OCI-LY1 (cell line): Measurements from ENCODE around the gene ZNF768.

Experiments
- H2AFZ ChIP-seq: fragments of 200-600 bp; sonication (generic), shearing (Covaris generic); 2 replicates; pipeline ENCODE4 v1.6.0; 2014; ENCODE audit warnings: antibody characterized with exemption, mild to moderate bottlenecking, low read length
- H3F3A ChIP-seq: fragments of 200-600 bp; sonication (generic), shearing (Covaris generic); 2 replicates; pipeline ENCODE4 v1.6.0; 2014; ENCODE audit warnings: mild to moderate bottlenecking, antibody characterized with exemption, low read length, moderate library complexity; ENCODE audit not compliant: insufficient read depth
- H3K27ac ChIP-seq: fragments of 200-600 bp; sonication (generic); 2 replicates; pipeline ENCODE4 v1.5.1; 2014; ENCODE audit warnings: low read length, mixed run types, mild to moderate bottlenecking, low read depth; ENCODE audit not compliant: poor library complexity, severe bottlenecking
- H3K27me3 ChIP-seq: fragments of 200-600 bp; sonication (generic); 2 replicates; pipeline ENCODE4 v1.6.0; 2014; ENCODE audit warnings: antibody characterized with exemption, mild to moderate bottlenecking, low read length, moderate library complexity; ENCODE audit not compliant: insufficient read depth
- H3K36me3 ChIP-seq: fragments of 200-600 bp; sonication (generic); 2 replicates; pipeline ENCODE4 v1.6.1; 2014; ENCODE audit warnings: mild to moderate bottlenecking, antibody characterized with exemption, low read length, moderate library complexity, mixed read lengths; ENCODE audit not compliant: insufficient read depth
- H3K4me1 ChIP-seq: fragments of 200-600 bp; sonication (generic); 2 replicates; pipeline ENCODE4 v1.5.1; 2014; ENCODE audit warnings: mild to moderate bottlenecking, low read length, moderate library complexity; ENCODE audit not compliant: insufficient read depth, severe bottlenecking
- H3K4me2 ChIP-seq: fragments of 200-600 bp; sonication (generic), shearing (Covaris generic); 2 replicates; pipeline ENCODE4 v1.6.1; 2014; ENCODE audit warnings: low read length
- H3K4me3 ChIP-seq: fragments of 200-600 bp; sonication (generic); 2 replicates; pipeline ENCODE4 v1.5.1; 2014; ENCODE audit warnings: low read length, low read depth, mild to moderate bottlenecking, mixed read lengths; ENCODE audit not compliant: poor library complexity, severe bottlenecking
- H3K79me2 ChIP-seq: fragments of 200-600 bp; shearing (Covaris generic); 2 replicates; pipeline ENCODE4 v1.6.1; 2016; ENCODE audit warnings: mixed run types, low read length, mixed read lengths; ENCODE audit not compliant: insufficient read depth
- H3K9ac ChIP-seq: fragments of 200-600 bp; sonication (generic), shearing (Covaris generic); 2 replicates; pipeline ENCODE4 v1.6.1; 2014; ENCODE audit warnings: mild to moderate bottlenecking, low read length, mixed read lengths
- H3K9me2 ChIP-seq: fragments of 200-600 bp; sonication (generic), shearing (Covaris generic); 2 replicates; pipeline ENCODE4 v1.6.1; 2014; ENCODE audit warnings: low read depth, mild to moderate bottlenecking, low read length, mixed read lengths
- H3K9me3 ChIP-seq: fragments of 200-600 bp; shearing (Covaris generic); 2 replicates; pipeline ENCODE4 v1.6.1; 2014; ENCODE audit warnings: low read length, mixed read lengths
- H4K20me1 ChIP-seq: fragments of 200-600 bp; sonication (generic), shearing (Covaris generic); 2 replicates; pipeline ENCODE4 v1.6.0; 2016; ENCODE audit warnings: mild to moderate bottlenecking, low read length; ENCODE audit not compliant: insufficient read depth
- EZH2 ChIP-seq: fragments of 200-600 bp; sonication (generic), shearing (Covaris generic); IDR thresholded peaks from 2 replicates; pipeline ENCODE4 v1.8.0; 2017; ENCODE audit warnings: borderline replicate concordance, mixed run types, mild to moderate bottlenecking, antibody characterized with exemption, low read length, moderate library complexity, mixed read lengths
- TF ChIP-seq, protein P1 (sequence below): fragments of 200-600 bp; sonication (generic), shearing (Covaris generic); IDR thresholded peaks from 2 replicates; pipeline ENCODE4 v1.5.1; 2017; ENCODE audit warnings: mild to moderate bottlenecking, antibody characterized with exemption, low read length, moderate library complexity, mixed read lengths

The ZNF768 gene

DNA sequence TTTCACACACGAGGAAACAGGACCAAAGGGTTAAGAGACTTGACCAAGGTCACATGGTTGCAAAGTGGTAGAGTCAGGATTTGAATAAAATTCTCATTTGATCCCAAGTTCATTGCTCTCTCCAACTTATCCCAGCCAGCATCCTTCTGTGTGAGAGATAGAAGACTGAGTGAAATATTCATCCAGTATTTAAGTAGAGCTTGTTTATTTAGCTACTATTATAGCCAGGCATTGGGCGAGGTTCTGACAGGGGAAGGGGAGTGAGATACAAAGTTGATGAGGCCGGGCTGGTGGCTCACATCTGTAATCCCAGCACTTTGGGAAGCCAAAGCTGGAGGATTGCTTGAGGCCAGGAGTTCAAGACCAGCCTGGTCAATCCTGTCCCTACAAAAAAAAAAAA, 49.4 kb downstream of the ZNF768 start:
- Histone ChIP-seq H3K9me3 (no peaks in the 10 kb centered on the region), H3K4me1 (peaks cover 42% of the 10 kb centered on the region), H3K27me3 (no peaks in the 10 kb centered on the region), H3F3A (0 out of 2 replicates have a peak, but pooled peaks cover 3% of the 10 kb centered on the region), H3K9ac (no peak overlapping the region), H3K9me2 (no peaks in the 10 kb centered on the region), H3K36me3 (peaks cover 59% of the 10 kb centered on the region), H3K4me3 (no peak overlapping the region), H3K79me2 (no peaks in the 10 kb centered on the region), H3K27ac (no peak overlapping the region), H2AFZ (no peak overlapping the region), H3K4me2 (no peak overlapping the region), H4K20me1 (no peaks in the 10 kb centered on the region)
- TF ChIP-seq, protein P1, sequence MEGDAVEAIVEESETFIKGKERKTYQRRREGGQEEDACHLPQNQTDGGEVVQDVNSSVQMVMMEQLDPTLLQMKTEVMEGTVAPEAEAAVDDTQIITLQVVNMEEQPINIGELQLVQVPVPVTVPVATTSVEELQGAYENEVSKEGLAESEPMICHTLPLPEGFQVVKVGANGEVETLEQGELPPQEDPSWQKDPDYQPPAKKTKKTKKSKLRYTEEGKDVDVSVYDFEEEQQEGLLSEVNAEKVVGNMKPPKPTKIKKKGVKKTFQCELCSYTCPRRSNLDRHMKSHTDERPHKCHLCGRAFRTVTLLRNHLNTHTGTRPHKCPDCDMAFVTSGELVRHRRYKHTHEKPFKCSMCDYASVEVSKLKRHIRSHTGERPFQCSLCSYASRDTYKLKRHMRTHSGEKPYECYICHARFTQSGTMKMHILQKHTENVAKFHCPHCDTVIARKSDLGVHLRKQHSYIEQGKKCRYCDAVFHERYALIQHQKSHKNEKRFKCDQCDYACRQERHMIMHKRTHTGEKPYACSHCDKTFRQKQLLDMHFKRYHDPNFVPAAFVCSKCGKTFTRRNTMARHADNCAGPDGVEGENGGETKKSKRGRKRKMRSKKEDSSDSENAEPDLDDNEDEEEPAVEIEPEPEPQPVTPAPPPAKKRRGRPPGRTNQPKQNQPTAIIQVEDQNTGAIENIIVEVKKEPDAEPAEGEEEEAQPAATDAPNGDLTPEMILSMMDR, result no peak
- no peak for TF ChIP-seq EZH2

DNA sequence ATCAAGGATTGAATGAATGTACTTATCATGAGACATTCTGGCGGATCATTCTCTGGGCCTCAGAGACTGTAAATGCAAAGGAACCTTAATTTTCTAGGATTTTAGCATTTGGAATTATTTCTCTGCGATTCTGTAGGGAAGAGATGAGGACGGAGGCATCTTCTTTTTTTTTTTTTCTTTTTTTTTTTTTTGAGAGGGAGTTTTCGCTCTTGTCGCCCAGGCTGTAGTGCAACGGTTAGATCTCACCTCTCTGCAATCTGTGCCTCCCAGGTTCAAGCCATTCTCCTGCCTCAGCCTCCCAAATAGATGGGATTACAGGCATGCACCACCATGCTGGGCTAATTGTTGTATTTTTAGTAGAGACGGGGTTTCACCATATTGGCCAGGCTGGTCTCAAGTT, 51.7 kb downstream of the ZNF768 start:
- peaks cover 62% of the 10 kb centered on the region for H3K4me1 ChIP-seq
- no peaks in the 10 kb centered on the region for H3K27me3 ChIP-seq
- no peak overlapping the region for H2AFZ ChIP-seq
- H3K9me2 ChIP-seq, result no peaks in the 10 kb centered on the region
- peak overlapping the region; percentile 71 for H3K4me3 ChIP-seq
- peak overlapping the region; percentile 91 for H3K27ac ChIP-seq
- 0 out of 2 replicates have a peak, but pooled peaks cover 4% of the 10 kb centered on the region for H3F3A ChIP-seq
- H4K20me1 ChIP-seq, result no peaks in the 10 kb centered on the region
- peak overlapping the region; percentile 90; the same call in 1 of the 2 replicates for H3K9ac ChIP-seq
- H3K79me2 ChIP-seq, result no peaks in the 10 kb centered on the region
- TF ChIP-seq, protein P1, result no peak
- no peak for TF ChIP-seq EZH2
- peaks cover 36% of the 10 kb centered on the region for H3K36me3 ChIP-seq
- H3K9me3 ChIP-seq, result no peaks in the 10 kb centered on the region
- peak overlapping the region; percentile 92 for H3K4me2 ChIP-seq

DNA sequence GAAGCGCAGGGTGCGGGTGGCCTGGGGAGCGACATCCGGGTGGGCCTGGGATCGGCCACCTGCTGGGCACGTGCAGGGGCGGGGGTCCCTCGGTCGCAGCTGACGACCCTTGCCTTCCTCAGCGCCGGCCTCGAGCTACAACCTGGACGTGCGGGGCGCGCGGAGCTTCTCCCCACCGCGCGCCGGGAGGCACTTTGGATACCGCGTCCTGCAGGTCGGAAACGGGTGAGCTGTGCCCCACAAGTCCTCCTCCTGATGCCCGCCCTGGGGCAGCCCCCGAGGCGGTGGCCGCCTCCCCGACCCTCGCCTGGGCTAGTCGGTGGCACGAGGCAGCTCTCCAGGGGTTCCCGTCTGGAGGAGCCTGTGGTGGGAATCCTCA, 52.3 kb downstream of the ZNF768 start:
- TF ChIP-seq EZH2, result no peak
- TF ChIP-seq, protein P1, result no peak
- no peak overlapping the region for H2AFZ ChIP-seq
- no peaks in the 10 kb centered on the region for H3K27me3 ChIP-seq
- H3K9me2 ChIP-seq, result no peaks in the 10 kb centered on the region
- peak overlapping the region; percentile 91 for H3K27ac ChIP-seq
- H3K9ac ChIP-seq, result peak overlapping the region; percentile 90
- peak overlapping the region; percentile 92 for H3K4me2 ChIP-seq
- H3K79me2 ChIP-seq, result no peaks in the 10 kb centered on the region
- H3K4me1 ChIP-seq, result peaks cover 60% of the 10 kb centered on the region
- peaks cover 31% of the 10 kb centered on the region for H3K36me3 ChIP-seq
- no peaks in the 10 kb centered on the region for H4K20me1 ChIP-seq
- 0 out of 2 replicates have a peak, but pooled peaks cover 4% of the 10 kb centered on the region for H3F3A ChIP-seq
- H3K4me3 ChIP-seq, result peak overlapping the region; percentile 71
- H3K9me3 ChIP-seq, result no peaks in the 10 kb centered on the region
